ENCODE data around the gene FGD3. TPM values are rescaled to one million over a fixed set of nuclear protein-coding genes. Genes with fewer than 3 reads are reported as not detected.

The FGD3 gene
- total RNA-seq, 6 experiments from 2014 or later, result not detected

GRCh38 chr9:92980085-92980745, 32.9 kb downstream of the FGD3 start:
- Mint-ChIP-seq H3K27ac (no peak overlapping the region), H3K27me3 (ENCODE audit: insufficient read depth) (peaks cover 10% of the 10 kb centered on the region)
- DNase-seq, result no peak

GRCh38 chr9:92982130-92982529, 34.8 kb downstream of the FGD3 start:
- Mint-ChIP-seq H3K4me3 (no peak overlapping the region), H3K36me3 (ENCODE audit: low read depth) (no peaks in the 10 kb centered on the region), H3K4me1 (ENCODE audit: low read depth) (peaks cover 5% of the 10 kb centered on the region; the same call in 1 of the 2 replicates), H3K27me3 (ENCODE audit: insufficient read depth) (peaks cover 7% of the 10 kb centered on the region), H3K9me3 (peaks cover 43% of the 10 kb centered on the region), H3K27ac (no peak overlapping the region)
- TF ChIP-seq CTCF (IDR thresholded peaks at IDR 0.05), result no peak
- DNase-seq, result no peak

More at GRCh38 chr9:92980085-92980745, 32.9 kb downstream of the FGD3 start:
- Mint-ChIP-seq H3K36me3 (ENCODE audit: low read depth) (no peaks in the 10 kb centered on the region), H3K4me1 (ENCODE audit: low read depth) (peaks cover 5% of the 10 kb centered on the region; the same call in 1 of the 2 replicates), H3K4me3 (no peak overlapping the region), H3K9me3 (peaks cover 39% of the 10 kb centered on the region)
- TF ChIP-seq CTCF (IDR thresholded peaks at IDR 0.05), result no peak

- Mint-ChIP-seq H3K4me3 (no peak overlapping the region), H3K9me3 (peaks cover 43% of the 10 kb centered on the region), H3K27ac (no peak overlapping the region), H3K4me1 (ENCODE audit: low read depth) (peaks cover 5% of the 10 kb centered on the region; the same call in 1 of the 2 replicates), H3K27me3 (ENCODE audit: insufficient read depth) (peaks cover 5% of the 10 kb centered on the region), H3K36me3 (ENCODE audit: low read depth) (no peaks in the 10 kb centered on the region)
- no peak for DNase-seq
- no peak for TF ChIP-seq CTCF (IDR thresholded peaks at IDR 0.05)
Observed at GRCh38 chr9:92983984-92984589, 36.8 kb downstream of the FGD3 start.

GRCh38 chr9:92984976-92985375, 37.7 kb downstream of the FGD3 start:
- Mint-ChIP-seq H3K27ac (no peak overlapping the region), H3K4me3 (no peak overlapping the region), H3K36me3 (ENCODE audit: low read depth) (no peaks in the 10 kb centered on the region), H3K27me3 (ENCODE audit: insufficient read depth) (peaks cover 2% of the 10 kb centered on the region), H3K4me1 (ENCODE audit: low read depth) (peaks cover 5% of the 10 kb centered on the region; the same call in 1 of the 2 replicates), H3K9me3 (peaks cover 43% of the 10 kb centered on the region)
- no peak for DNase-seq
- no peak for TF ChIP-seq CTCF (IDR thresholded peaks at IDR 0.05)

- Mint-ChIP-seq H3K4me1 (ENCODE audit: low read depth) (no peaks in the 10 kb centered on the region), H3K4me3 (no peak overlapping the region), H3K27ac (no peak overlapping the region), H3K36me3 (ENCODE audit: low read depth) (no peaks in the 10 kb centered on the region), H3K9me3 (peaks cover 37% of the 10 kb centered on the region), H3K27me3 (ENCODE audit: insufficient read depth) (no peaks in the 10 kb centered on the region; the same call in 1 of the 2 replicates)
- DNase-seq, result no peak
- peak; percentile 76 for TF ChIP-seq CTCF (IDR thresholded peaks at IDR 0.05)
Observed at GRCh38 chr9:92986176-92987119, 39.1 kb downstream of the FGD3 start.
